ENCODE results near the gene ALKBH3.

GRCh38 chr11:43947003-43947500 lies 66.4 kb downstream of the ALKBH3 start:
- TF ChIP-seq POLR2A (IDR thresholded peaks at IDR 0.05; ENCODE audit: low read depth, low read length) (no peak), EZH2 (IDR thresholded peaks at IDR 0.05; ENCODE audit: borderline replicate concordance, low read depth, low read length, severe bottlenecking) (no peak), POLR2AphosphoS5 (IDR thresholded peaks at IDR 0.05; ENCODE audit: insufficient read depth, low read depth, low read length) (no peak)
- TF ChIP-seq, protein P1, sequence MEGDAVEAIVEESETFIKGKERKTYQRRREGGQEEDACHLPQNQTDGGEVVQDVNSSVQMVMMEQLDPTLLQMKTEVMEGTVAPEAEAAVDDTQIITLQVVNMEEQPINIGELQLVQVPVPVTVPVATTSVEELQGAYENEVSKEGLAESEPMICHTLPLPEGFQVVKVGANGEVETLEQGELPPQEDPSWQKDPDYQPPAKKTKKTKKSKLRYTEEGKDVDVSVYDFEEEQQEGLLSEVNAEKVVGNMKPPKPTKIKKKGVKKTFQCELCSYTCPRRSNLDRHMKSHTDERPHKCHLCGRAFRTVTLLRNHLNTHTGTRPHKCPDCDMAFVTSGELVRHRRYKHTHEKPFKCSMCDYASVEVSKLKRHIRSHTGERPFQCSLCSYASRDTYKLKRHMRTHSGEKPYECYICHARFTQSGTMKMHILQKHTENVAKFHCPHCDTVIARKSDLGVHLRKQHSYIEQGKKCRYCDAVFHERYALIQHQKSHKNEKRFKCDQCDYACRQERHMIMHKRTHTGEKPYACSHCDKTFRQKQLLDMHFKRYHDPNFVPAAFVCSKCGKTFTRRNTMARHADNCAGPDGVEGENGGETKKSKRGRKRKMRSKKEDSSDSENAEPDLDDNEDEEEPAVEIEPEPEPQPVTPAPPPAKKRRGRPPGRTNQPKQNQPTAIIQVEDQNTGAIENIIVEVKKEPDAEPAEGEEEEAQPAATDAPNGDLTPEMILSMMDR (IDR thresholded peaks at IDR 0.05; ENCODE audit: extremely low read depth in 1 of 2, insufficient read depth in 1 of 2, low read depth in 1 of 2, low read length in 2 of 2), result peak in 1 of 2 donors; percentile 35

All from endothelial cell of umbilical vein (primary cell).